Mucosa of gallbladder (tissue), 1 donor: ENCODE data around the gene C6orf89. TPM values are rescaled to one million over a fixed set of nuclear protein-coding genes. Genes with fewer than 3 reads are reported as not detected.
"Not testable (repeated sequence)": the region's sequence is repeated elsewhere in the genome, so short reads cannot be mapped to it uniquely, and the experiment has no call there.

Experiments used
- DNase-seq: peaks from one replicate; pipeline ENCODE4 v3.0.0-alpha.2; 2020; ENCODE audit warnings: low spot score
- total RNA-seq: library from RNA; stranded (reverse); gene quantifications from one replicate; pipeline ENCODE4 v1.2.1, GENCODE V29; 2021
- donor health status: DM: no; HTN: no; CAD: no.

The C6orf89 gene
- total RNA-seq, 1 donor from 2014 or later: 69.9 TPM

GRCh38 chr6:36947570-36948351, 62.0 kb downstream of the C6orf89 start:
- DNase-seq: no peak

GRCh38 chr6:36949076-36949475, 63.3 kb downstream of the C6orf89 start:
- not testable (repeated sequence) for DNase-seq

- DNase-seq: no peak
These were observed 63.9 kb downstream of the C6orf89 start for GRCh38 chr6:36949636-36950035.

- DNase-seq: no peak
These were observed 68.1 kb downstream of the C6orf89 start for GRCh38 chr6:36953931-36954261.

- DNase-seq: no peak
These were observed 68.6 kb downstream of the C6orf89 start, which contains the start of gene PI16 for GRCh38 chr6:36954262-36954931. TSS of gene PI16 (plus strand) at chr6:36954738. CDS start at chr6:36954761, 23 bp downstream.

GRCh38 chr6:36955136-36955535, 69.4 kb downstream of the C6orf89 start:
- DNase-seq: no peak

- DNase-seq: peak; percentile 76
These were observed 70.1 kb downstream of the C6orf89 start for GRCh38 chr6:36955671-36956445.

GRCh38 chr6:36956446-36956820, 70.7 kb downstream of the C6orf89 start:
- DNase-seq: no peak

GRCh38 chr6:36957773-36958271, 72.1 kb downstream of the C6orf89 start:
- no peak for DNase-seq

GRCh38 chr6:36958775-36959554, 73.2 kb downstream of the C6orf89 start:
- DNase-seq: no peak

- no peak for DNase-seq
These were observed 74.0 kb downstream of the C6orf89 start for GRCh38 chr6:36959555-36960250.

- no peak for DNase-seq
These were observed 76.0 kb downstream of the C6orf89 start for GRCh38 chr6:36961441-36962435.

- peak; percentile 71 for DNase-seq
These were observed 77.1 kb downstream of the C6orf89 start for GRCh38 chr6:36962874-36963273.

GRCh38 chr6:36963451-36964290, 77.9 kb downstream of the C6orf89 start:
- DNase-seq: no peak

- no peak for DNase-seq
These were observed 78.6 kb downstream of the C6orf89 start for GRCh38 chr6:36964349-36964748.

GRCh38 chr6:36964908-36965307, 79.2 kb downstream of the C6orf89 start:
- DNase-seq: no peak

GRCh38 chr6:36967301-36967700, 81.5 kb downstream of the C6orf89 start:
- no peak for DNase-seq

GRCh38 chr6:36967757-36968156, 82.0 kb downstream of the C6orf89 start:
- DNase-seq: no peak
